GM19438 (cell line): ENCODE measurements around the gene ARVCF.

Source experiments
- ATAC-seq: cut with Tn5 transposase; IDR thresholded peaks from one replicate; pipeline ENCODE4 v1.9.1; 2021; ENCODE audit warnings: low read depth; ENCODE audit not compliant: unreplicated experiment

Gene ARVCF

DNA sequence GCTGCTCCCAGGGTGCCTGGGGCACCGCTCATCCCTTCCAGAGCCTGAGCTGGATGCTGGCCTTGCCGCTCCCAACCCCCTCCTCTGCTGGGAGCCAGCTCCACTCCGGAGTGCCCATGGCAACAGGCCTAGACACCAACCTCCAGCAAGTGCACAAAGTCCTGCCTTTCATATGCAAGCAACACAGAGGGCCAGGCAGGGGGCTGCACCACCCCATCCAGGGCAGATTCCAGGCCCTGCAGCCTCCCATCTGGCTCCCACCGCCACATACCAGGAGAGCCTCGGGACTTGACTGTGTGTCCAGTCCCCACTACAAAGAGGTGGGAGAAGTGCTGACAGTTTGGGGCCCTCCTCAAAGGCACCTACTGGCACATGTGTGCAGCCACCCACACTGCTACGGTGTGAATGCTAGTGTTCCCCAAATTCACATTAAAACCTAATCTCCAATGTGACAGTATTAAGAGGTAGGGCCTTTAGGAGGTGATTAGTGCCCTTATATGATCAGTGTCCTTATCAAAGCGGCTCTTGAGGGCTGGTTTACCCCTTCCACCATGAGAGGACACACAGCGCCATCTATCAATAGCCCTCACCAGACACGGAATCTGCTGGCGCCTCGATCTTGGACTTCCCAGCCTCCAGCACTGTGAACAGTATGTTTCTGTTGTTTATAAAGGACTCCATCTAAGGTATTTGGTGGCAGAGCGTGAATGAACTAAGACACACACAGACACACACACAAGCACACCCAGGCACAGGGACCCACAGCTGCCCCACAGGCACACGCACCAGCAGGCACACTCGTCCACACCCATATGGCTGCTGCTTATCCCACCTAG is 16.2 kb downstream of the ARVCF start:
- ATAC-seq, result no peak

DNA sequence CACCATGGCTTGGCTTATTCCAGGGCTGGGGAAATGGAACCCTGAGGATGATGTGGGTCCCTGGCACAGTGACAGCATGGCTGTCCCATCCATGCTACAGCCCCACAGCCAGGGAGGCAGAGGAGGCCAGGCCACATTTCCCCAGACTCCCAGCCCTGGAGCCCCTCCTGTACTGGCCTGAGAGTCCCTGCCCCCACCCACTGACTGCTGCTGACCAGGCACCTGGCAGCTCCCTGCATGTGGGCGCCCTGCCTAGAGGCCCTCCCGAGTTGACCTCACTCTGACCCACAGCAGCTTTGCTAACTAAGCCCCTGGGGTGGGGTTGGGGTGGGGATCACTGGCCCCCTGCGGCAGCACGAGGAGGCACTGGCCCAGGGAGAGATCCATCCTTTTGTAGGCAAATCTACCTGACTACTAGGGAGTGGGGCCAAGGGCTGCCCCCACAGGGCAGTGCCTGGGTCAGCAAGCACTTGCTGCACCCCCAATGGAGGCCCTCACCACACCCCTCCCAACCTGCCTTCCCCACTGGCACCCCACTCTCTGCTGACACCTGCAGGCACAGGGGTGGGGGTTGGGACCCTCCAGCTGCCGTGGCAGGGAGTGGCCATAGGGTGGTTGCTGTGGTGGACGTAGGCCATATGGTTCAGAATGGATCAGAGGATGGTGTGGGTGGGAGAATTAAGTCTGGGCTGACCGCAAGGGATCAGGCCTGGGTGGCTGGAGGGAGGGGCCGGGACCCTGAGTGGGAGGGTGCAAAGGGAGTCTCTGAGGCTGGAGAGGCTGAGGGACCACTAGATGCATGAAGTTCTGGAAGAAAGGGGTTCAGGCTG is 17.4 kb downstream of the ARVCF start:
- ATAC-seq, result no peak

DNA sequence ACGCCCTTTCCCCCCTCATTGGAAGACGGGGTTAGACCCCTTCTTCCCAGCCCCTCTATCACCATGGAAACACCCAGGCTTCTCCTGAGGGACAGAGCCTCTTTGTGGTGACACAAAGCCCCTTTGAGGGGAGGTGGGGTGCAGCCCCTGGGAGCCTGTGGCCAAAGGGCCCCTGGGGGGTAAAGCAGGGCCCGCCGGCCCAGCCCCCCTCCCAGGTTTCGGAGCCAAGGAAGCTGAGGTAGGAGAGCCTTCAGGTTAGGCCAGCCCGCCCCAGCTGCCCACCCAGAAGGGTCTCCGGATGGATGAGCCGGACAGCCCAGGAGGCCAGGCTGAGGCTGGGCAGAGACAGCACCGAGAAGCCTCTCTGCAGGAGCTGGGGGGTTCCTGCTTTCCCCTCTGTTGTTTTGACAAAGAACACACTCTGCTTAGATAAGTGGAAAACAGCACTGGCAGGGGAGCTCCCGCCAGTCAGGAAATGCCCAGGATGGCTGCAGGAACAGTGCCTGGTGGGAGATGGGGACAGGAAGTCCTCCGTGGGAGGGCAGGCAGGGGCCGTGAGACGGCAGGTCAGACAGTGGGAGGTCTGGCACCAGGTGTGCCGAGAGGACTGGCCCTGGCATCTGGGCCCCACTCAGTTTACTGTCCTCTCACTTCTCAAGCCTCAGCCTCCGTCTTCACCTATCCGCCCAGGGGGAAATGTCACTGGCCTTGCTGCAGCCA is 18.2 kb downstream of the ARVCF start:
- ATAC-seq, result no peak

DNA sequence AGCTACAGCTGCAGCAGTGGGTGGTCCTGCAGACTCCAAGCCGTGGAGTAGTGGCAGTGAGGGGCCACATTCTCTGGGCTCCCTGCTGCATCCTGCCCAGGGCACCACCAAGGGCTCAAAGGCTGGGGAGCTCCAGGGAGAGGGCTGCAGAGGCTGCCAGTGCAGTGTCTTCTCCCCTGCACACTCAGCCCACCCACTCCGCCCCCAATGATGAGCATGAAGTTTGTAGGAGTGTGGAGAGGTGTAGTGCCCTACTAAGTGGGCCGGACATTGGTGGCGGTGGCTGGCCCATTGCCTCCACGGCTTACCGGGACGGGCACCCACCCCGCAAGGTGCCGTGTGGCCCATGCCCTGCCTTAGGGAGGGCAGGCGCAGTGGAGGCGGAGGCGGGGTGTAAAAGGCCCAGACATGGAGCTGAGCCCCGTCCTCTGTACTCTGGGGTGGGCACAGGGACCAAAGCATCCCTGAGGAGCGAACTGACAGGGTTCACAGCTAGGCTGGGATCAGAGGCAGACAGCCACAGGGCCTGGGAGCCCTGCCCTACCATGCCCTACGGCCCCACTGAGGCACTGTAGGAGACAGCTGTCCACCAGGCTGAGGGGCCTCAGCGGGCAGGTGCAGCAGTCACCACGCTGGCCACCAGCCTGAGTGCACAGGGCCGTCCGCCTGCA is 18.9 kb downstream of the ARVCF start:
- ATAC-seq, result no peak

GRCh38 chr22:19996694-19997384 is 19.8 kb downstream of the ARVCF start:
- ATAC-seq, result no peak

DNA sequence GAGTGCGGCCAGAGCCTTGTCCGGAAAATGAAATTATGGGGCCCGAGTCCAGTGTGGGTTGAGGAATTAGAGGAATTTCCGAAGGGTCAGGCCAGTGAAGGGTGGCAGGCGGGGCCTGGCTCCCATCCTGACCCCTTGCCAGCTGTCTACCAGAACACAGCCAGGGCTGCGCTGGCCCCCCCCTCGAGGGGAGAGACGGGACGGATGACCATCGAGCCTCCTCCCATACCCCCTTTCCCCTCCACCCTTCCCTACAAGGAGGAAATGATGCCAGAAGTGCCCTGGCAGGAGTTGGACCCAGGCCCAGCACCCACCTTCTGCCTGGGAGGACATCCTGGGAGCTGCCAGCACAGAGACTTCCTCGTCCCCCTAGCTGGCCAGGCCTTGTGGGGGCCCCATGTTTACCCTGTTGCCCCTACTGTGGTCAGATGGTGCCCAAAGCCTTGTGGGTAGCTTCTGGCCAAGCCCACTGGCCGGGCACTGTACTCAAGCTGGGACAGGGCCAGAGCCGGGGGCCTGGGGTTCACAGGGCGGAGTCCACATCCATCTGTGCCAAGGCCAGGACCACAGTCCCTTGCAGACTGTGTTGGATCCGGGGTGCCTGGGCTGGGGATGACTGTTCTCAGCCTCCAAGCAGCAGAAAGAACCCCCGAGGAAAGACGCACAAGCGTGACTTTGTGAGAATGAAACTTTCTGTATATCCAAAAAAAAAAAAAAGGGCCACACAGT is 20.8 kb downstream of the ARVCF start:
- ATAC-seq, result no peak

- no peak for ATAC-seq
Measured at GRCh38 chr22:19994851-19995610, 21.6 kb downstream of the ARVCF start.

GRCh38 chr22:19993926-19994325 is 22.7 kb downstream of the ARVCF start:
- no peak for ATAC-seq

- no peak for ATAC-seq
Measured at GRCh38 chr22:19992921-19993355, 23.7 kb downstream of the ARVCF start.

DNA sequence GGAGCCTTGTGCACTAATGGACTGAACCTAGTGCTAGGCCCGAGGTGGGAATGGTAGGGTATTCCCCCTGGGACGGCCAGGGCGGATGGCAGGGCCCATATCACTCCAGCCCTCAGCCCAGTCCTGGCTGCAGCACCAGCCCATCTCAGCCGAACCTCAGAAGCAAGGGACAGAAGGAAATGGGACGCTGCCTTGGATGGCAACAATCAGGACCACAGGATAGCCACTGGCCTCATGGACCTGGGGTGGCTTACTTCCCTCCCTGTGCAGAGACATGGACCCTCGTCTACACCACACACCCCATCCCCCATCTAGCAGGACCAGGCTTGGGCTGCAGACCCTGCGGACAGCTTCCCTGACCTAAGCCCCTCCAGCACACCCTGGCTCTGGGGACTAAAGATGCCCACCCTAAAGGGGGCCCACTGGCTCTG is 24.1 kb downstream of the ARVCF start:
- no peak for ATAC-seq

DNA sequence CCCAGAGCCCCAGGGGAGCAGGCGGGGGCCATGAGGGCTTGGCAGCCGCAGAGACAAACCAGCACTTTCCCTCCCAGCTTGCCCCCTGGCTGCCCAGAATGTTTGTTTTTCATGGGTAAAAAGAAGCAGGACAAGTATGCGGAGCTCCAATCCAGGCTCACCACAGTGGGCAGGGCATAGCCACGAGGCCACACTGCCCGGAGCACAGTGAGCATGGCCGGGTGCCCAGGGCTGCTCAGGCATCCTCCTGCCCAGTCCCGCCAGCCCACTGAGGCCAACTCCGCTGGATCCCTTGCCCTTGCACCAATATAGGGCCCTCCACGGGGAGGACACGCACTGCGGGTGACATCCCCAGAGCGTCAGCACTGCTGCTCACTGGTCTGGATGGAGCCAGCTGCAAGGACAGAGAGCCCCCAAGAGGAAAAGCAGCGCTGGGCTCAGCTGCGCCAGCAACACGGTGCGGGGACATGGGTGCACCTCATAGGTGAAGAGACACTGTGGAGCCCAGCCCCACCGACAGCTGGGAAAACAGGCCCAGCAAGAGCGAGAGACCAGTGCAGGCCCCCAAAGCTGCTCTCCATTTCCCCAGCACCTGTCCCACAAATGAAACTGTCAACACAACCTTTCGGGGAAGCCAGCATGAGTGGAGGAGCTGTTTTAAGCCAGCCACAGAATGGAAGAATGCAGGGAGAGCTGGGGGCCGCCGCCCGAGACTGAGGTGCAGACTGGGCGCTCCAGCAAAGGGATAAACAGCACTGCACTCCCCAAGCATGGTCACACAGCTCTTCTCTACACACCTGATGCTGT is 24.8 kb downstream of the ARVCF start:
- ATAC-seq, result no peak

GRCh38 chr22:19991395-19991644 is 25.3 kb downstream of the ARVCF start:
- ATAC-seq, result no peak

DNA sequence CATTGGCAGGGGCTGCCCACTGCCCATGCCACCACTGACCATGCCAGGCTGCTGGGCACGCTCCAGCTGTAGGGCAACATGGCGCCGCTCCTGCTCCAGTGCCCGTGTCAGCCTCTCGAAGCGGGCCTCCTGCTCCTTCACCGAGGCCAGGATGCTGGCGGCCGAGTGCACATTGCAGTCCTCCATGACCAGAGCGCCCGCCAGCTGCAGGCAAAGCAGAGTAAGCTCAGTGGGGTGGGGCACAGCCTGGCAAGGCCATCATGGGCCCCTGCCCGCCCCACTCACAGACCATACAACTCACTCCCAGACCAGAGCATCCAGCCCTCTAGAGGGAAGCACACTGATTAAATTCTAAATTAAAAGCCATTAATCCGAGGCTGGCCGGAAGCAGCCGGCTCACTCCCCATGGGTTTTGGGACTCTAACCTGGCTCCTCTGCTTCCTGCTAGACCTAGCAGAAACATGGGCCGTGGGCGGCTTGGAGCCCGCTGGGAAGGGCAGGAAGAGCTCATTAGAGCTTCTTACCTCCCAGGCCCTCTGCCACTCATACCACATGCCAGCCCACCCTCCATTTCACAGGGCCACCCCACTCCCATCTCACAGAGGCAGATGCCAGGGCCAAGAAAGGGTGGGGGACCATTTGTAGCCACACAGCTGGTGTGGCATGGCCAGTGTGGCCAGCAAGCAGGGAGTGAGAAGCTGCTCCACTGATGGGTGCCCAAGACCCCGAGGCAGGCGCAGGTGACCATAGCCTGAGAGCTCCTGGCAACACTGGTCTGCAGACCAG is 25.8 kb downstream of the ARVCF start:
- no peak for ATAC-seq

GRCh38 chr22:19990188-19990587 is 26.4 kb downstream of the ARVCF start:
- ATAC-seq, result no peak

GRCh38 chr22:19989725-19990067 is 26.9 kb downstream of the ARVCF start:
- no peak for ATAC-seq

- no peak for ATAC-seq
Measured at GRCh38 chr22:19988965-19989724, 27.5 kb downstream of the ARVCF start.
